ENCODE results near the gene KLHL35. TPM values are rescaled to one million over a fixed set of nuclear protein-coding genes. Genes with fewer than 3 reads are reported as not detected.
"Not testable (repeated sequence)": the region's sequence is repeated elsewhere in the genome, so short reads cannot be mapped to it uniquely, and the experiment has no call there.

Gene KLHL35
- polyA plus RNA-seq, 3 donors from 2014 or later = 0.41 to 1.6 TPM; not detected in 1

DNA sequence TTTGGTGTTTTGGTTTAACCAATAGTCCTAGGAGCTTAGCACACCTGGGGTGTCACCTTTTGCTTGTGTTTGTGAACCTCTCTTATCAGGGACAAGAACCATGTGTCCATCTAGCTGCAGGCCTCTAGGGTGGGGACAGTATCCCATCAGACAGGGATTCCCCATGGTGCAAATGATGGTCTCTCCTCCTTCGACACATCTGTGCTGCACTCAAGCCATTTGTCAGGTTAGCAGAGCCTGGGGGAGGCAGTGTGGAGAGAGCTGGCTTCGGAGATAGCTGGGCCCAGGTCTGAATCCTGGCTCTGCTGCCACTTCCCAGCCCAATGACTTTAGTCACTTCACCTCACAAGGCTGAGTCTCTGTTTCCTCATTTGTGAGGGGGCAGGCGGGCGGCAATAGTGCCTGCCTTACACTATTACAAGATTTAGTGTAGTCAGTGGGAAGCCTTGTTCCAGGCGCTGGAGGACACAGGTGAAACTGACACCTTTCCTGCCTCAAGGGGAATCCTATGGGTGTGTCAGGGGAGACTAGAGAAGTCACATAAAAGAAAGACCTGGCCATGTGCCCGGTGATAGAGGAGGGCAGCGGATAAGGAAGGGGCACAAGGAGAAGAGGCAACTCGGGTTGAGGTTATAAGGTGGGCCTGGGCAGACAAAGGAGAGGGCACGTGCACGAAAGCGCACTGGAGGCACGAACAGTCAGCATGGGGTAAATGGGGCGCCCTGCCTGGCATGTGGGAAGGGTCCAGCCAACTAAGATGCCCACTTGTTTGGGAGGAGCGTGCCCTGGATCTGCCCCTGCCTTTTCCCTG is 12.6 kb downstream of the KLHL35 start:
- H3K27me3 Mint-ChIP-seq (ENCODE audit: low read depth in 3 of 3) = no peaks in the 10 kb centered on the region
- H3K27ac Mint-ChIP-seq = no peak overlapping the region
- peaks cover 0 to 10% (median 6%) of the 10 kb centered on the region in 3 donors for H3K36me3 Mint-ChIP-seq
- DNase-seq = no peak
- no peak overlapping the region for H3K4me3 Mint-ChIP-seq
- H3K9me3 Mint-ChIP-seq = no peaks in the 10 kb centered on the region
- no peaks in the 10 kb centered on the region for H3K4me1 Mint-ChIP-seq

DNA sequence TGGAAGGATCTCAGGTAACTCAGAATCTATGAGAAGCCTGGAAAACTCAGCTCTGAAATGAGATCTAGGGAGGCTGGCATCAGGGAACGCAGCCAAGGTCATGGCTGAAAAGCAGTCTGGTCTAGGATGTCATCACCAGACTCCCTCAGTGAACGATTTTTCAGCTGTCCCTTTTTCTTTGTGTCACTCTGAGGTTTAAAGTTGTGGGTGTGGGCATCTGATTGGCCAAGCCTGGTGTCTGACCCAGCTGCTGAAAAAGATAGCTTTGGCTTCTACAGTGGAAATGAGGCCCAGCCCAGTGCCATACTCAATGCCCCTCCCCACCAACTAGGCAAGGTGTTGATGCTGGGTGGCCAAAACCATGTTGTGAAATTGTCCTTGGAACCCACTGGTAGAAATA is 19.1 kb downstream of the KLHL35 start:
- Mint-ChIP-seq H3K27ac (no peak overlapping the region), H3K4me1 (peaks cover 0 to 9% of the 10 kb centered on the region in 2 donors), H3K27me3 (ENCODE audit: low read depth in 3 of 3) (peaks cover 0 to 2% (median 0%) of the 10 kb centered on the region in 3 donors), H3K36me3 (peaks cover 0 to 9% (median 3%) of the 10 kb centered on the region in 3 donors), H3K4me3 (no peak overlapping the region), H3K9me3 (no peaks in the 10 kb centered on the region)
- DNase-seq = no peak

DNA sequence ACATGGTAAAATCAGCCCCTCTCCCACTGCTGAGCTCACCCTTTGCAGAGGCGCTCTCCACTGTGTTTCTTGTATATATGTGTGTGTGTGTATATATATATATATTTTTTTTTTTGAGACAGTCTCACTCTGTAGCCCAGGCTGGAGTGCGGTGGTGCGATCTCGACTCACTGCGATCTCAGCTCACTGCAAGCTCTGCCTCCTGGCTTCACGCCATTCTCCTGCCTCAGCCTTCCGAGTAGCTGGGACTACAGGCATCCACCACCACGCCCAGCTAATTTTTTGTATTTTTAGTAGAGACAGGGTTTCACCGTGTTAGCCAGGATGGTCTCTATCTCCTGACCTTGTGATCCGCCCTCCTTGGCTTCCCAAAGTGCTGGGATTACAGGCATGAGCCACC is 19.9 kb downstream of the KLHL35 start:
- H3K9me3 Mint-ChIP-seq; H3K36me3 Mint-ChIP-seq; H3K4me3 Mint-ChIP-seq; H3K27me3 Mint-ChIP-seq (ENCODE audit: low read depth in 3 of 3); H3K4me1 Mint-ChIP-seq; DNase-seq: not testable (repeated sequence)
- H3K27ac Mint-ChIP-seq = peak overlapping the region in 1 of 6 donors; percentile 26

DNA sequence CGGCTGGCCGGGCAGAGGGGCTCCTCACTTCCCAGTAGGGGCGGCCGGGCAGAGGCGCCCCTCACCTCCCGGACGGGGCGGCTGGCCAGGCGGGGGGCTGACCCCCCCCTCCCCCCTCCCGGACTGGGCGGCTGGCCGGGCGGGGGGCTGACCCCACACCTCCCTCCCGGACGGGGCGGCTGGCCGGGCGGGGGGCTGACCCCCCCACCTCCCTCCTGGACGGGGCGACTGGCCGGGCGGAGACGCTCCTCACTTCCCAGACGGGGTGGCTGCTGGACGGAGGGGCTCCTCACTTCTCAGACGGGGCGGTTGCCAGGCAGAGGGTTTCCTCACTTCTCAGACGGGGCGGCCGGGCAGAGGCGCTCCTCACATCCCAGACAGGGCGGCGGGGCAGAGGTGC is 23.0 kb downstream of the KLHL35 start:
- not testable (repeated sequence) for H3K27ac Mint-ChIP-seq; H3K9me3 Mint-ChIP-seq; DNase-seq; H3K27me3 Mint-ChIP-seq (ENCODE audit: low read depth in 3 of 3); H3K4me3 Mint-ChIP-seq
- peaks cover 5 to 24% (median 12%) of the 10 kb centered on the region in 3 donors for H3K36me3 Mint-ChIP-seq
- peaks cover 5 to 32% of the 10 kb centered on the region in 2 donors for H3K4me1 Mint-ChIP-seq

DNA sequence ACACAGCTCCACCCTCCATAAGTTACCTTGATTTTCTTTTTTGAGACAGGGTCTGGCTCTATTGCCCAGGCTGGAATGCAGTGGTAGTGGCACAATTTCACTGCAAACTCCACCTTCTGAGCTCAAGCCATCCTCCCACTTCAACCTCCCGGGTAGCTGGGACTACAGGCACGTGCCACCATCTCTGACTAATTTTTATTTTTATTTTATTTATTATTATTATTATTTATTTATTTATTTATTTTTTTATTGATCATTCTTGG is 24.1 kb downstream of the KLHL35 start:
- Mint-ChIP-seq H3K9me3 (no peaks in the 10 kb centered on the region), H3K36me3 (peaks cover 8 to 34% (median 17%) of the 10 kb centered on the region in 3 donors), H3K27me3 (ENCODE audit: low read depth in 3 of 3) (peaks cover 0 to 3% (median 0%) of the 10 kb centered on the region in 3 donors), H3K4me1 (peaks cover 11 to 43% of the 10 kb centered on the region in 2 donors), H3K27ac (no peak overlapping the region), H3K4me3 (no peak overlapping the region)
- DNase-seq = no peak

DNA sequence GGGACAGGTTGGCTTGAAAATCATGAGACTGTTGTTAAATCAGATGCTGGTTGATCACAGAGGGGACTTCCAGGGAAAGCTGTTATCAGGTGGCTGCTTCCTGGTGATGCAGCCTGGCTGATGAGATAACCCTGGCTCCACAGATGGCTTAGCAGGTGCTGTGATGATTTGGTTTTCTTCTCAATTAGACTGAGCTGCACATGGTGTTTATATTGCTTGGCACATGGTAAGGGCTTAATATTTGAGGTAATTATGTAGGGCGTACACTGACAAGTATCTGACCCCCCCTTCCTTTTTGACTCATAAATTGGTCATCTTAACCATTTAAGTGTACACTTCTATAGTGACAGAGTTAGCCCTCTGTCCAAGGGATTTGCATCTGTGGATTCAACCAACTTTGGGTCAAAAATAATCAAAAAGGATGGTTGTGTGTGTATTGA is 26.6 kb downstream of the KLHL35 start:
- Mint-ChIP-seq H3K4me3 (no peak overlapping the region), H3K4me1 (peaks cover 26 to 60% of the 10 kb centered on the region in 2 donors), H3K27ac (peak overlapping the region in 3 of 6 donors; percentile 14 to 51 (median 28)), H3K9me3 (no peaks in the 10 kb centered on the region), H3K27me3 (ENCODE audit: low read depth in 3 of 3) (peaks cover 0 to 2% (median 0%) of the 10 kb centered on the region in 3 donors), H3K36me3 (peaks cover 18 to 54% (median 28%) of the 10 kb centered on the region in 3 donors)
- no peak for DNase-seq

DNA sequence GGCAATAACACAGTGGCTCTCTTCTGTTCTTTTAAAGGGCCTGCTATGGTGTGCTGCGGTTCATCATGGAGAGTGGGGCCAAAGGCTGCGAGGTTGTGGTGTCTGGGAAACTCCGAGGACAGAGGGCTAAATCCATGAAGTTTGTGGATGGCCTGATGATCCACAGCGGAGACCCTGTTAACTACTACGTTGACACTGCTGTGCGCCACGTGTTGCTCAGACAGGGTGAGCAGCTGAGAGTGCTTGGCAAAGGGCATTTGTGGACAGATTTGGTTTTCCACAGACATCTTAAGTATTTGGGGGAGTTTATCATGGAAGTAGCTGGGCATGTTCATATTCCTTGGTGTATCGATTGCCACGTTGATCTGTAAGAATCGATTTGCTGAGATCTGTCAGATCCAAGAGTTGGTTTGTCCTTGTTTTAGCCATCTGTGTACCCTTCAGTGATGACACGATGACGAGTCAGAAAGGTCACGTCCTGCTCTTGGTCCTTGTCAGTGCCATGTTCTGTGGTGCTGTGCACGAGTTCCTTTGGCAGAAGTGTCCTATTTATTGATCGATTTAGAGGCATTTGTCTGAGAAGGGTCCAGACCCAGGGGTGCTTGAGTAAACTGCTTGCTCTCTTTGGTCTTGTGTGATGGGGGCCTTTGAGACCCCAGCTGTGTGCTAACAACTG is 28.9 kb downstream of the KLHL35 start:
- Mint-ChIP-seq H3K27ac (peak overlapping the region in 4 of 6 donors; percentile 19 to 70 (median 54)), H3K27me3 (ENCODE audit: low read depth in 3 of 3) (peaks cover 0 to 3% (median 3%) of the 10 kb centered on the region in 3 donors), H3K36me3 (peaks cover 18 to 54% (median 32%) of the 10 kb centered on the region in 3 donors), H3K4me3 (no peak overlapping the region), H3K4me1 (peaks cover 45 to 82% of the 10 kb centered on the region in 2 donors), H3K9me3 (no peaks in the 10 kb centered on the region)
- DNase-seq = no peak

DNA sequence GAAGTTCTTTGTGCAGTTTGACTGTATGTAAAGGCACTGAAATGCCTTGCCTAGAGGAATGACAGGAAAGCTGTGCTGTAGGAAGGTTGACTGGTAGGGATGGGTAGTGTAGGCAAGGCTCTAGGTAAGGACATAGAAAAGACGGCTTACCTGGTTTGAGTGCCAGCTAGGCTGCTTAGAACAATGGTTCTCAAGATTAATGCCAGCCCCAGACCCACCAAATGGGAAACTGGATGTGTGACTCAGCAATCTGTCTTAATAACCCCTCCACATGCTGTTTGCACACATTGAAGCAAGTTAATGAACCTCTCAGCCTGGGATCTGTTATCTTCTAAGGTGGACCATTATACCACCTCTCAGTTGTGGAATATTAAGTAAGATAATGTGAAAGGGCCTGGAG is 30.0 kb downstream of the KLHL35 start:
- H3K9me3 Mint-ChIP-seq = no peaks in the 10 kb centered on the region
- H3K36me3 Mint-ChIP-seq = peaks cover 17 to 53% (median 31%) of the 10 kb centered on the region in 3 donors
- DNase-seq = no peak
- peak overlapping the region in 1 of 5 donors; percentile 7 for H3K4me3 Mint-ChIP-seq
- H3K4me1 Mint-ChIP-seq = peaks cover 46 to 82% of the 10 kb centered on the region in 2 donors
- peaks cover 0 to 3% (median 3%) of the 10 kb centered on the region in 3 donors for H3K27me3 Mint-ChIP-seq (ENCODE audit: low read depth in 3 of 3)
- peak overlapping the region in 4 of 6 donors; percentile 9 to 70 (median 54) for H3K27ac Mint-ChIP-seq

DNA sequence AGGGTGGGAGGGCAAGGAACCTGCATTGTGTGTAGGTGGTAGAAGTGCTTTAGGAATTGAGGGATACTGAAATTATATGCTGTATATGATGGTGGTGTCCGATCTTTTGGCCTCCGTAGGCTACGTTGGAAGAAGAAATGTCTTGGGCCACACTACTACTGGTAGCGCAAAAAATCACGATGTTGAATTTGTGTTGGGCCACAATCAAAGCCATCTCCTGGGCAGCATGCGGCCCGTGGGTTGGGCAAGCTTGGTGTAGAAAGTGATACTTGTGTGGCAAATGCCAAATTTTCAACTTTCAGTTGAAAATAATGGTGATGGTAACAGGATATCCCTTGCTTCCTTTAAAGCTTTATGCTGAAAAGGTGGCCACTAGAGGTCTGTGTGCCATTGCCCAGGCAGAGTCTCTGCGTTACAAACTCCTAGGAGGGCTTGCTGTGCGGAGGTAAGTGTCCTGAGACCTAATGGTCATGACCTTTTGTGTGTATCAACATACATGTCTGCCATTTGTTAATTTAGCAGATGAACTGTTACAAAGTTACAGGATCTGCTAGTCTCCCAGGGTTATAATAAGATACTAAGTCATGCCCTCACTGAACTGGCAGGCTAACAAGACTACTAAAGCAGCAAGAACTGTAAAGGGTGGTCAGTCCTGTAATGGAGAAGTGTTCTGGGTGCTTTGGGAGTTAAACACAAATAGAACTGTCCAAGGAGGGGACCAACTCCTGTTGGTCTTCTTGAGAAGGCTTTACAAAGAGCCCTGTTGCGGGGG is 30.8 kb downstream of the KLHL35 start:
- H3K36me3 Mint-ChIP-seq = peaks cover 12 to 49% (median 27%) of the 10 kb centered on the region in 3 donors
- no peaks in the 10 kb centered on the region for H3K9me3 Mint-ChIP-seq
- peak overlapping the region; percentile 43 to 96 (median 60) for H3K27ac Mint-ChIP-seq
- peak overlapping the region; percentile 20 to 97 (median 54) for H3K4me3 Mint-ChIP-seq
- H3K4me1 Mint-ChIP-seq = peaks cover 42 to 77% of the 10 kb centered on the region in 2 donors
- no peak for DNase-seq
- peaks cover 0 to 3% (median 3%) of the 10 kb centered on the region in 3 donors for H3K27me3 Mint-ChIP-seq (ENCODE audit: low read depth in 3 of 3)

DNA sequence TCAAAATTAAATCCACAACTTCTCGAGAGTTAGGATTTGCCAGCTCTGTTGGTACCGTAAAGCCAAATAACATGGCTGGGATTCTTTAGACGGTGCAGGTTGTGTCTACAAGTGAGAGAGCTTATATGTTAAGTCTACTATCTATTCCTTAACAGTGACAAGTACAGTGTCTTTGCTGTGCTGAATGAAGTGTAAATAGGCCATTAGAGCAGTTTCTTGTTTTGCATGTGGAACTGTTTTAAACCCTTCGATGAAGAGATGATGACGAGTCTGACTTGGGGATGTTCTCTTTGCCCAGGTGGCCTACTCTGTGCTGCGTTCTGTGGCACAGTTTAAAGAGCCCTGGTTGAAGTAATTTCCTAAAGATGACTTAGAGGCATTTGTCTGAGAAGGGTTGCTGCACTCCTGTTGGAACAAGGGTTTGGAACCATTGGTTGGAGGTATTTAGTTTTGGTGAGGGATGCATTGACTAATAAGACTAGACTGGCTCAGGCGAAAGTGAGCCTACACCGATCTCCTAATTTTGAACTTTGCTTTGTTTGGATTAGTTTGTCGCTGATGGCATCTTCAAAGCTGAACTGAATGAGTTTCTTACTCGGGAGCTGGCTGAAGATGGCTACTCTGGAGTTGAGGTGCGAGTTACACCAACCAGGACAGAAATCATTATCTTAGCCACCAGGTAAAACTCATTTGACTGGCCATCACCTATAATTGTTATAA is 32.7 kb downstream of the KLHL35 start:
- peak in 2 of 3 donors; percentile 16 to 23 for DNase-seq
- peaks cover 42 to 64% of the 10 kb centered on the region in 2 donors for H3K4me1 Mint-ChIP-seq
- no peaks in the 10 kb centered on the region for H3K9me3 Mint-ChIP-seq
- H3K36me3 Mint-ChIP-seq = peaks cover 9 to 37% (median 27%) of the 10 kb centered on the region in 3 donors
- H3K4me3 Mint-ChIP-seq = peak overlapping the region; percentile 93 to 97 (median 96)
- peaks cover 0 to 3% (median 1%) of the 10 kb centered on the region in 3 donors for H3K27me3 Mint-ChIP-seq (ENCODE audit: low read depth in 3 of 3)
- H3K27ac Mint-ChIP-seq = peak overlapping the region; percentile 93 to 98 (median 96)

DNA sequence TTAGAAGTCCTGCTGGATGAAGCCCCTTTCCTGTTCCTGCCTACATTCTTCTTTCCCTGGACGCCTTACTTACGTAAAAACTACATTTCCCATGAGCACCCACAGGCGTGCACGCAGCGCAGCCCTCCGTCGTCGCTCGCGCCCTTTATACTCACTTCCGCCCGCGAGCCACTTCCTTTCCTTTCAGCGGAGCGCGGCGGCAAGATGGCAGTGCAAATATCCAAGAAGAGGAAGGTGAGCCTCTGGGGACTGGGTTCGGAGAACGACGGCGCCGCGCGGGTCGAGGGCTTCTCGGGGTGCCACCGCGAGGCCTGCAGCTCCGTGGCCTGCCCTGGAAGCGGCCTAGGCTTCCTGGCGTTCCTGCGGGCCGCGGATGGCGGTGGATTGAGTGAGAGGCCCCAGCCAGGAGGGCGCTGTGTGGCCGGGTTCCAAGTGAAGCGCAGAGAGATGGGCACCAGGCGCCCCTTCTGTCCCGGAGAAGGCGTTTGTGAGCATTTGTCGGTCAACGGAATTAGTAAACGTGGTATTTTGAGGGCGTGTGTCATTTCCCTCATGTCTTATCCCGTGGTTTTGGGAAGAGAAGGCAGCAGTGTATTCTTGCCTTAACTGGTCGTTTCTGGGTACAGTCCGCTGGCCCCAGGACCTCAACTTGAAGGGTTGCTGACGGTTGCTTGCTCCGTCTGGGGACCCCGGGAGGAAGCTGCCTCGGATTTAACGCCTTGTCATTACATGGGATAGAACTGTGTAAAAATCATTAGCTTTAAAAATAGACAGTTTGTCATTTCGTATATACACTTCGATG is 33.5 kb downstream of the KLHL35 start, which contains the start of gene RPS3:
TSS of gene RPS3 (plus strand) at position 175 of the 802 bp plus-strand sequence. CDS start at position 205, 30 bp downstream.
- no peaks in the 10 kb centered on the region for H3K9me3 Mint-ChIP-seq
- peaks cover 40 to 57% of the 10 kb centered on the region in 2 donors for H3K4me1 Mint-ChIP-seq
- H3K27me3 Mint-ChIP-seq (ENCODE audit: low read depth in 3 of 3) = peaks cover 0 to 3% (median 1%) of the 10 kb centered on the region in 3 donors
- H3K27ac Mint-ChIP-seq = peak within 1 kb of the TSS; percentile 93 to 98 (median 96)
- peak; percentile 85 to 86 (median 85) for DNase-seq
- H3K36me3 Mint-ChIP-seq = peaks cover 9 to 30% (median 27%) of the 10 kb centered on the region in 3 donors
- H3K4me3 Mint-ChIP-seq = peak within 1 kb of the TSS; percentile 93 to 97 (median 96)

DNA sequence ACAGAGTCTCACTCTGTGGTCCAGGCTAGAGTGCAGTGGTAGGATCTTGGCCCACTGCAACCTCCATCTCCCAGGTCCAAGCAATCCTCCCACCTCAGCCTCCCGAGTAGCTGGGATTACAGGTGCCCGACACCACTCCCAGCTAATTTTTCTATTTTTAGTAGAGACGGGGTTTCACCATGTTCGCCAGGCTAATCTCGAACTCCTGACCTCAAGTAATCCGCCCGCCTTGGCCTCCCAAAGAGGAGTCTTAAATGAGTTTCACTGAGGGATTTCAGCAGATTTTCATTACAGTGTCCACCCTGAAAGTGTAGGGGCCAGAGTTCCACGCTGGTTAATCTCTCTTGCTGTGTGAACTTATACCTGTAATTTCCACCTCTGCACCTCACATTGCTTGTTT is 34.1 kb downstream of the KLHL35 start:
- peak overlapping the region in 4 of 5 donors; percentile 93 to 97 (median 96) for H3K4me3 Mint-ChIP-seq
- H3K9me3 Mint-ChIP-seq = no peaks in the 10 kb centered on the region
- H3K27ac Mint-ChIP-seq = peak overlapping the region; percentile 93 to 98 (median 96)
- H3K4me1 Mint-ChIP-seq = peaks cover 35 to 50% of the 10 kb centered on the region in 2 donors
- peaks cover 3 to 24% (median 24%) of the 10 kb centered on the region in 3 donors for H3K36me3 Mint-ChIP-seq
- peaks cover 0 to 3% (median 1%) of the 10 kb centered on the region in 3 donors for H3K27me3 Mint-ChIP-seq (ENCODE audit: low read depth in 3 of 3)
- no peak for DNase-seq

All from immature natural killer cell (primary cell).